ENCODE measurements around the gene XCL2.

GRCh38 chr1:168591066-168591465 is 47.3 kb upstream of the XCL2 start:
- TF ChIP-seq CTCF (IDR thresholded peaks at IDR 0.05): no peak
- TF ChIP-seq POLR2A (IDR thresholded peaks at IDR 0.05): no peak
